Measurements from ENCODE around the gene ZMPSTE24. TPM values are rescaled to one million over a fixed set of nuclear protein-coding genes. Genes with fewer than 3 reads are reported as not detected.

The ZMPSTE24 gene
- total and polyA plus RNA-seq, 2 of the 4 experiments (the other 2 are of a cell fraction) = 21.0 to 28.9 TPM

DNA sequence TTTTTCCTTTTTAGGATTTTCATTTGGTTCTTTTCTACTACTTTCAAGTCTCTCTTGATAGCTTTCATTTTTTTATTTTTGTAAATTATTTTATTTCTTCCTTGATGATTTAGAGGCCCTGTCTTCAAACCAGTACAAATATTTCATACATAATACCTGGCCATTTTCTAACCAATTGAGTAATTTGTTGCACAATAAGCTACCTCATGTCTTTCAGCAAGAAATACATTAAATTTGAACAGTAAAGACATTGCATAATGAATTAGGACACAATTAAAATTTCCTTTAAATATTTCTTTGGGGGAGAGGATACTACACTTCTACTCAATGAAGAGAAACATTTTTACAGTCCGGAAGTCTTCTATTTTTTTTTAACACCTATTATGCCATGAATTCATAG is 74.7 kb downstream of the ZMPSTE24 start:
- Histone ChIP-seq H4K5ac (ENCODE audit: low read depth, low read length) (no peak overlapping the region), H4K8ac (ENCODE audit: low read depth in 2 of 2, low read length in 2 of 2) (no peak overlapping the region), H3K79me1 (ENCODE audit: low read depth in 1 of 2, low read length in 2 of 2) (no peaks in the 10 kb centered on the region), H2BK20ac (ENCODE audit: low read depth, low read length) (no peak overlapping the region), H3K14ac (replicated peaks; ENCODE audit: low read depth, low read length) (no peak overlapping the region), H3K9ac (ENCODE audit: low read depth, low read length) (no peak overlapping the region), H3K4me3 (ENCODE audit: insufficient read depth, low read depth, low read length) (no peak overlapping the region), H3K27me3 (ENCODE audit: control insufficient read depth, insufficient read depth, low read length) (no peaks in the 10 kb centered on the region), H3K4ac (ENCODE audit: low read depth, low read length) (no peak overlapping the region), H3K9me1 (ENCODE audit: insufficient read depth, low read length) (no peaks in the 10 kb centered on the region), H3K56ac (ENCODE audit: extremely low read depth, insufficient read depth, low read length) (no peak overlapping the region), H3K9me3 (ENCODE audit: control insufficient read depth, insufficient read depth, low read length) (0 out of 2 replicates have a peak, but pooled peaks cover 2% of the 10 kb centered on the region), H4K91ac (ENCODE audit: insufficient read depth, low read depth, low read length) (no peak overlapping the region), H2BK120ac (ENCODE audit: low read depth, low read length) (no peak overlapping the region), H2AK9ac (replicated peaks; ENCODE audit: low read depth, low read length, poor library complexity) (no peak overlapping the region), H3K4me1 (ENCODE audit: control insufficient read depth, insufficient read depth, low read length) (no peaks in the 10 kb centered on the region), H2BK5ac (ENCODE audit: low read depth, low read length, poor library complexity, severe bottlenecking) (no peak overlapping the region), H3K27ac (ENCODE audit: insufficient read depth, low read length) (no peak overlapping the region), H4K20me1 (ENCODE audit: insufficient read depth, low read length) (no peaks in the 10 kb centered on the region), H3K18ac (ENCODE audit: low read depth, low read length) (no peak overlapping the region), H2BK15ac (ENCODE audit: low read depth, low read length) (no peak overlapping the region), H2AFZ (replicated peaks; ENCODE audit: low read length, poor library complexity) (no peak overlapping the region), H3K4me2 (ENCODE audit: low read depth, low read length) (no peak overlapping the region), H3K23ac (ENCODE audit: low read depth, low read length) (no peak overlapping the region), H2AK5ac (ENCODE audit: low read depth, low read length) (no peak overlapping the region), H3K36me3 (ENCODE audit: control insufficient read depth, insufficient read depth, low read length) (no peaks in the 10 kb centered on the region)
- intact Hi-C loops (cut with micrococcal nuclease) (no loop called here), dilution Hi-C loops (cut with HindIII; ENCODE audit: low sequenced_read_pairs, unreplicated experiment) (no loop called here), in situ Hi-C loops (cut with MboI; ENCODE audit: low sequenced_read_pairs) (no loop called here)
- DNase-seq (no peak), ATAC-seq (ENCODE audit: low read depth) (no peak)
- no TSS peak for BruUV-seq (replicated peaks)
- WGBS, 2 experiments (ENCODE audit: extremely low coverage in 2 of 2, insufficient read length in 1 of 2) = no CpG with 5 or more reads among the region's 1 CpG
- TF ChIP-seq CEBPB (IDR thresholded peaks at IDR 0.05; ENCODE audit: low read depth, low read length) = peak; percentile 30; the same call in 1 of the 2 replicates
- no peak for TF ChIP-seq BHLHE40 (IDR thresholded peaks at IDR 0.05; ENCODE audit: low read depth, low read length)
- POLR2A ChIA-PET (ENCODE audit: unreplicated experiment) = no interaction called here
- CTCF ChIA-PET = interaction anchor here (0.6 to 1.5 kb wide), 2 partner anchors 91 to 180 kb away, joined by 3 to 5 read pairs; no protein-coding TSS in a partner anchor
